ENCODE results near the gene SSBP4. TPM values are rescaled to one million over a fixed set of nuclear protein-coding genes. Genes with fewer than 3 reads are reported as not detected.

The SSBP4 gene
- total and polyA plus RNA-seq, 2 of the 8 experiments (the other 6 are each of a cell fraction or from before 2014, with no cell fraction given) = 26.4 to 33.7 TPM

DNA sequence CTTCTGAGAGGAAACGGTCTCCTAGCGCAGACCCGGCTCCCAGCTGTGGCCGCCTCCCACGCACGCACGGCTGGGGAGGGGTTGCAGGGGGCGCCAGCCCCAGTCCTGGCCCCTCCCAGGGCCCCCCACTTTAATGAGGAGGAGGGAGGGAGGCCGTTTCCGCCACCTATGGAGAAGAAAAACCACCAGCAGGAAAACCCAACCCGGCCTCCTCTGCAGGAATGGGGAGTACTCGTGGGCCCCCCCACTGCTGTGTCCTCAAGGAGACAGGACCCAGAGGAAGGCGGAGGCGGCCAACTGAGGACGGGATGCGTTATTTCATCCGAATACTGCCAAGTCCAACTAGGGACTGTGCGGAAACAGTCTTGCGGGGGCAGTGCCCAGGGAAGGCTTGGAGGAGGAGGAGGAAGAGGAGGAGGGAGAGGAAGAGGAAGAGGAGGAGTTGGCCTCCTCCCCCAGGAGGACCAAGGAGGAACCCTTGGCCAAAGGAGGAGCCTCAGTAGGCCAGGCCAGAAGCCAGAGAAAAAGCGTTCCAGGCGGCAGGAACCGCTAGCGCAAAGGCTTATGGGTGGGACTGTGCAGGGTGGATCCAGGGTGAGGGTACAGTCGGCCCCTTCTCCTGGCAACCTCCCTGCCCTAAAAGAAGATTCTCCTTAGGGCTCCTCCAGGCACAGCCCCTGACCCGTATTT is 3.9 kb upstream of the SSBP4 start:
- H3K9ac ChIP-seq (replicated peaks in 1 of 4; ENCODE audit: extremely low read depth in 1 of 4, low read depth in 3 of 4, low read length in 3 of 4) = no peak overlapping the region
- no peak overlapping the region for H3K23ac ChIP-seq (ENCODE audit: insufficient read length)
- POLR2A ChIA-PET (ENCODE audit: partially characterized antibody) = interaction anchor here (1.3 to 2.0 kb wide), 8 partner anchors 13 to 134 kb away, joined by 3 to 8 read pairs (median 5); partner anchors contain the start of genes JUND, LSM4 and PGPEP1
- peaks cover 19% of the 10 kb centered on the region; the same call in 1 of the 2 replicates for H3K23me2 ChIP-seq (ENCODE audit: low read depth, low read length)
- H2BK20ac ChIP-seq (ENCODE audit: low read length) = no peak overlapping the region
- no peak overlapping the region for H3K14ac ChIP-seq (ENCODE audit: insufficient read length)
- H3K27ac ChIP-seq (ENCODE audit: low read depth, low read length) = no peak overlapping the region
- no peak overlapping the region for H4K5ac ChIP-seq (ENCODE audit: insufficient read length, low read depth, low read length)
- H3K4me3 ChIP-seq (ENCODE audit: extremely low read depth in 1 of 4, insufficient read depth in 2 of 4, low read depth in 3 of 4, low read length in 4 of 4) = no peak overlapping the region
- no peaks in the 10 kb centered on the region for H3K79me1 ChIP-seq (ENCODE audit: low read depth, low read length)
- no peaks in the 10 kb centered on the region for H3K9me3 ChIP-seq (ENCODE audit: insufficient read depth in 2 of 2, low read depth in 1 of 2, low read length in 1 of 2)
- H2BK12ac ChIP-seq (ENCODE audit: low read depth, low read length) = peak overlapping the region; percentile 50; the same call in 1 of the 2 replicates
- no peak overlapping the region for H2BK120ac ChIP-seq (replicated peaks; ENCODE audit: low read depth, low read length)
- no peaks in the 10 kb centered on the region for H3K79me2 ChIP-seq (ENCODE audit: control insufficient read depth in 1 of 2, insufficient read depth in 2 of 2, low read length in 2 of 2)
- no peak overlapping the region for H3K56ac ChIP-seq (replicated peaks; ENCODE audit: insufficient read length, low read depth, low read length)
- H2AFZ ChIP-seq (ENCODE audit: low read length) = no peak overlapping the region
- peaks cover 0 to 26% (median 21%) of the 10 kb centered on the region in 4 experiments; a peak in 6 of 7 replicates for H3K4me1 ChIP-seq (replicated peaks in 1 of 4; ENCODE audit: control insufficient read depth in 3 of 4, insufficient read depth in 4 of 4, low read length in 3 of 4)
- CTCF ChIA-PET (ENCODE audit: partially characterized antibody) = interaction anchor here (0.6 to 11.0 kb wide), 13 partner anchors 16 to 900 kb away, joined by 3 to 177 read pairs (median 4); partner anchors contain the start of genes GDF15, IQCN and LRRC25
- H2AK5ac ChIP-seq (ENCODE audit: low read depth, low read length) = peak overlapping the region; percentile 54; the same call in 1 of the 2 replicates
- peak overlapping the region; percentile 48 for H3K18ac ChIP-seq (ENCODE audit: extremely low read depth, low read length)
- no peak overlapping the region for H4K8ac ChIP-seq (ENCODE audit: extremely low read depth, insufficient read depth, low read length)
- 0 out of 2 replicates have a peak overlapping the region, but pooled peaks have one; percentile 35 for H2BK5ac ChIP-seq (ENCODE audit: low read depth, low read length)
- DNase-seq (ENCODE audit: low read depth in 1 of 2, low spot score in 2 of 2) = no peak
- FAIRE-seq = no peak
- peaks cover 0 to 2% of the 10 kb centered on the region in 2 experiments for H4K20me1 ChIP-seq (replicated peaks in 1 of 2; ENCODE audit: control insufficient read depth in 1 of 2, insufficient read depth in 2 of 2, low read length in 2 of 2)
- 80% methylated on average over 24 of the region's 25 CpGs; no CpG with 5 or more reads in 1 of the 2 experiments for WGBS, 2 experiments (ENCODE audit: extremely low coverage in 1 of 2, insufficient coverage in 1 of 2, insufficient read length in 1 of 2, insufficient replicate concordance in 2 of 2, low coverage in 1 of 2, low lambda C conversion rate in 2 of 2, missing lambda C conversion rate in 1 of 2)
- TF ChIP-seq CBX5 (IDR thresholded peaks at IDR 0.05; ENCODE audit: low read depth, low read length) (no peak), KDM4A (IDR thresholded peaks at IDR 0.05; ENCODE audit: low read depth, low read length, severe bottlenecking) (no peak), SIX5 (IDR thresholded peaks at IDR 0.05; ENCODE audit: low read depth, low read length) (no peak)
- no peak overlapping the region; a peak in 1 of 4 replicates for H3K4me2 ChIP-seq (ENCODE audit: insufficient read depth in 1 of 2, low read depth in 2 of 2, low read length in 2 of 2)
- H3K4ac ChIP-seq (replicated peaks; ENCODE audit: insufficient read length, low read depth, low read length) = no peak overlapping the region
- H3K36me3 ChIP-seq (ENCODE audit: control insufficient read depth in 2 of 4, insufficient read depth in 4 of 4, low read length in 3 of 4) = no peaks in the 10 kb centered on the region
- H2BK15ac ChIP-seq (ENCODE audit: low read length) = peak overlapping the region; percentile 81; the same call in 1 of the 2 replicates
- H3K27me3 ChIP-seq (replicated peaks in 1 of 4; ENCODE audit: control insufficient read depth in 3 of 4, extremely low read depth in 1 of 4, insufficient read depth in 3 of 4, low read length in 3 of 4) = peaks cover 5 to 26% (median 20%) of the 10 kb centered on the region in 4 experiments
- no peak overlapping the region for H4K91ac ChIP-seq (replicated peaks; ENCODE audit: insufficient read length, low read length)

Data from H1 (cell line).